Smooth muscle cell (in vitro differentiated cells): ENCODE measurements around the gene IGDCC3. TPM values are rescaled to one million over a fixed set of nuclear protein-coding genes. Genes with fewer than 3 reads are reported as not detected.

Experiments used
- DNase-seq: peaks from one replicate; lab custom pipeline; 2025; ENCODE audit not compliant: unreplicated experiment; lab: John Stamatoyannopoulos, UW
- H2AFZ ChIP-seq: fragments of 200-600 bp; sonication (generic); 2 replicates; pipeline ENCODE4 v1.6.0; 2016; ENCODE audit warnings: antibody characterized with exemption, low read depth, mild to moderate bottlenecking
- H3F3A ChIP-seq: fragments of 200-600 bp; sonication (generic); 2 replicates; pipeline ENCODE4 v1.6.0; 2017; ENCODE audit warnings: antibody characterized with exemption, low read depth
- H3K27ac ChIP-seq: fragments of 200-600 bp; sonication (generic); 2 replicates; pipeline ENCODE4 v1.5.1; 2016; ENCODE audit warnings: low read depth, mild to moderate bottlenecking
- H3K27me3 ChIP-seq: fragments of 200-600 bp; sonication (generic); 2 replicates; pipeline ENCODE4 v1.6.1; 2016; ENCODE audit warnings: low read depth, mild to moderate bottlenecking
- H3K36me3 ChIP-seq: fragments of 200-600 bp; sonication (generic); 2 replicates; pipeline ENCODE4 v1.5.1; 2016; ENCODE audit warnings: low read depth
- H3K4me1 ChIP-seq: fragments of 200-600 bp; sonication (generic); 2 replicates; pipeline ENCODE4 v1.5.1; 2016; ENCODE audit warnings: low read depth
- H3K4me2 ChIP-seq: fragments of 200-600 bp; sonication (generic); 2 replicates; pipeline ENCODE4 v1.6.0; 2016; ENCODE audit warnings: mild to moderate bottlenecking
- H3K4me3 ChIP-seq: fragments of 200-600 bp; sonication (generic); 2 replicates; pipeline ENCODE4 v1.5.1; 2016; ENCODE audit warnings: mild to moderate bottlenecking
- H3K79me2 ChIP-seq: fragments of 200-600 bp; sonication (generic); 2 replicates; pipeline ENCODE4 v1.6.0; 2016; ENCODE audit warnings: low read depth, mild to moderate bottlenecking
- H3K9ac ChIP-seq: fragments of 200-600 bp; sonication (generic); 2 replicates; pipeline ENCODE4 v1.6.0; 2016; ENCODE audit warnings: low read depth
- H3K9me3 ChIP-seq: fragments of 200-600 bp; sonication (generic); replicated peaks from 2 replicates; pipeline ENCODE4 v1.5.1; 2016; ENCODE audit warnings: low read depth
- H4K20me1 ChIP-seq: fragments of 200-600 bp; sonication (generic); 2 replicates; pipeline ENCODE4 v1.6.0; 2016; ENCODE audit warnings: low read depth
- CTCF ChIP-seq: fragments of 200-600 bp; sonication (generic); IDR thresholded peaks from 2 replicates; pipeline ENCODE4 v1.5.1; 2017; ENCODE audit warnings: borderline replicate concordance, mild to moderate bottlenecking, antibody characterized with exemption; ENCODE audit not compliant: insufficient read depth, poor library complexity, severe bottlenecking
- WGBS: methylation state at CpG from one replicate; pipeline ENCODE4 v1.1.7; 2016; ENCODE audit warnings: low lambda C conversion rate; 5-methylcytosine and 5-hydroxymethylcytosine counted together
- polyA plus RNA-seq: library from polyadenylated mRNA; unstranded; fragments of >200 nt; fragmentation: Nextera tagmentation; extraction: Ambion mirVana; gene quantifications from 2 replicates; pipeline ENCODE4 v1.2.1, GENCODE V29; 2016
- total RNA-seq: library from RNA; depleted of rRNA; stranded (reverse); fragments of >200 nt; gene quantifications from 2 replicates; pipeline ENCODE4 v1.2.3, GENCODE V29; 2014

The IGDCC3 gene
- total and polyA plus RNA-seq, 2 experiments from 2014 or later = 3.2 to 5.9 TPM

DNA sequence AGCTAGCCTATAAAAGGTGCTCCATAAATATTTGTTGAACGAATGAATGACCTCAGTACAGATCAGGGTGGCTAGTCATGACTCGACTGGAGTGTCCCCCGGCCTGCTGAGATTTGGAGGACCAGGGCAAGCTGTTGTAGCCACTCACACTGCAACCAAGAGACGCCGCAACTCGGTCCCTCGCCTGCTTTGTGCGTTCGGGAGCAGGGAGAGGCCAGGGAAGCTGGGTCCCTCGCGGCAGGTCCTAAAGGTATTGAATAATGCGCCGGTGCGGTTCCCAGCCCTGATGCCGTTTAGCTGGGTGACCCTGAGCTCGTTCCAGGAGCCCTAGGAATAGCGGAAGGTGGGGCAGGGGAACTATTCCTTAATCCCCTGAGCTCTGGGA, 43.2 kb upstream of the IGDCC3 start:
- H3K27ac ChIP-seq = peak overlapping the region; percentile 88
- no peaks in the 10 kb centered on the region for H3K27me3 ChIP-seq
- DNase-seq = no peak
- H3K79me2 ChIP-seq = peaks cover 30% of the 10 kb centered on the region
- H3K36me3 ChIP-seq = no peaks in the 10 kb centered on the region
- H4K20me1 ChIP-seq = no peaks in the 10 kb centered on the region
- H2AFZ ChIP-seq = no peak overlapping the region
- 12% methylated on average over 17 of the region's 17 CpGs for WGBS
- no peak for TF ChIP-seq CTCF
- peaks cover 50% of the 10 kb centered on the region for H3K4me1 ChIP-seq
- peak overlapping the region; percentile 76 for H3K4me3 ChIP-seq
- no peaks in the 10 kb centered on the region for H3K9me3 ChIP-seq
- peak overlapping the region; percentile 99 for H3K4me2 ChIP-seq
- H3F3A ChIP-seq = peaks cover 36% of the 10 kb centered on the region
- peak overlapping the region; percentile 5 for H3K9ac ChIP-seq

DNA sequence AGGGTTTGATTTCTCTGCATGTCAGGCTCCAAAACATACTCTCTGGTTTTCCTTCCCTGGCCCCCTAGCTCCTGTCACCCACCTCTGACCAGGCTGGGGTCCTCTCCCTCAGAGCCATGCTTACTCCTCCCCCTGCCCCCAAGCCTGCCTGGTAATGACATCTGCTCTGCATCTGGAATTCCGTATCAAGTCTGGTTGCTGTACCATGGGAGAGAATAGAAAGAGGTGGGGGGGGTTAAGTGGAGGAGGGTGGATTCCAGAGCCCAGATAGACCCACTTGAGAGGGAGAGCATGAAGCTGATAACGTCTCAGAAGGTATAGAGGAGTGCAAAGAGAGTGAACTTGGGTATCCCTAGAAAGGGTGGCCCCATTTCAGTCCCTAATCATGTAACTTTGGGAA, 40.8 kb upstream of the IGDCC3 start:
- Histone ChIP-seq H3K79me2 (peaks cover 43% of the 10 kb centered on the region), H3K27me3 (no peaks in the 10 kb centered on the region), H4K20me1 (peaks cover 17% of the 10 kb centered on the region), H3K4me3 (no peak overlapping the region), H3K4me1 (peaks cover 70% of the 10 kb centered on the region), H3K9ac (no peak overlapping the region), H3K36me3 (no peaks in the 10 kb centered on the region), H3F3A (peaks cover 32% of the 10 kb centered on the region), H3K27ac (peak overlapping the region; percentile 90), H2AFZ (no peak overlapping the region), H3K9me3 (no peaks in the 10 kb centered on the region), H3K4me2 (no peak overlapping the region)
- WGBS = 40% methylated on average over 2 of the region's 2 CpGs
- no peak for TF ChIP-seq CTCF
- no peak for DNase-seq

GRCh38 chr15:65416845-65417416, 39.1 kb upstream of the IGDCC3 start:
- Histone ChIP-seq H3K4me3 (no peak overlapping the region), H3K36me3 (no peaks in the 10 kb centered on the region), H3F3A (peaks cover 25% of the 10 kb centered on the region), H4K20me1 (peaks cover 20% of the 10 kb centered on the region), H3K9ac (peak overlapping the region; percentile 30), H3K4me2 (peak overlapping the region; percentile 61), H3K27me3 (no peaks in the 10 kb centered on the region), H3K9me3 (no peaks in the 10 kb centered on the region), H3K79me2 (peaks cover 58% of the 10 kb centered on the region), H3K27ac (peak overlapping the region; percentile 90), H2AFZ (no peak overlapping the region), H3K4me1 (peaks cover 64% of the 10 kb centered on the region)
- no peak for DNase-seq
- 20% methylated on average over 8 of the region's 8 CpGs for WGBS
- no peak for TF ChIP-seq CTCF
